CD14-positive monocyte (primary cell): ENCODE measurements around the gene MICAL2. TPM values are rescaled to one million over a fixed set of nuclear protein-coding genes. Genes with fewer than 3 reads are reported as not detected.

ENCODE experiments used
- DNase-seq, 3 donors: peaks; one replicate each; pipeline ENCODE4 v3.0.0-alpha.2; 2011 to 2022
- H2AFZ ChIP-seq: 2 replicates; pipeline ENCODE4 v1.6.0; 2012; ENCODE audit warnings: mild to moderate bottlenecking, low read depth, low read length, inconsistent platforms; ENCODE audit not compliant: insufficient read depth, poor library complexity, severe bottlenecking
- H3K27ac ChIP-seq, 2 donors: 1 replicate in 1 of 2; 2 replicates in 1 of 2; pipeline ENCODE4 v1.5.1; 2012 to 2013; ENCODE audit warnings: low read length in 2 of 2, control low read depth in 1 of 2, inconsistent platforms in 1 of 2, low read depth in 1 of 2, mild to moderate bottlenecking in 1 of 2
- H3K27me3 ChIP-seq, 2 donors: one replicate each; pipeline versions ENCODE4 v1.6.0 to v1.6.1; 2011 to 2013; ENCODE audit warnings: low read length in 2 of 2; ENCODE audit not compliant: control insufficient read depth in 2 of 2, insufficient read depth in 2 of 2
- H3K36me3 ChIP-seq, 2 donors: replicated peaks in 1 of 2; 1 replicate in 1 of 2; 2 replicates in 1 of 2; pipeline versions ENCODE4 v1.5.1 to v1.6.1; 2012 to 2013; ENCODE audit warnings: low read length in 2 of 2, control low read depth in 1 of 2, inconsistent platforms in 1 of 2, mild to moderate bottlenecking in 1 of 2; ENCODE audit not compliant: insufficient read depth in 2 of 2, control insufficient read depth in 1 of 2
- H3K4me1 ChIP-seq, 2 donors: 1 replicate in 1 of 2; 2 replicates in 1 of 2; pipeline versions ENCODE4 v1.5.1 to v1.6.1; 2012 to 2013; ENCODE audit warnings: low read length in 2 of 2, control low read depth in 1 of 2, inconsistent platforms in 1 of 2, mild to moderate bottlenecking in 1 of 2, moderate library complexity in 1 of 2; ENCODE audit not compliant: insufficient read depth in 2 of 2, control insufficient read depth in 1 of 2
- H3K4me2 ChIP-seq: replicated peaks from 2 replicates; pipeline ENCODE3; 2012; ENCODE audit warnings: low read length, moderate library complexity, mild to moderate bottlenecking; ENCODE audit not compliant: poor library complexity, severe bottlenecking; ENCODE audit errors: extremely low read depth
- H3K4me3 ChIP-seq, 3 experiments: fragments of 200-600 bp in 1 of 3; sonication (generic) in 1 of 3; replicated peaks in 1 of 3; 1 replicate in 2 of 3; 2 replicates in 1 of 3; pipeline ENCODE4 v1.5.1; 2011 to 2013; ENCODE audit warnings: low read length in 3 of 3, mild to moderate bottlenecking in 3 of 3, control low read depth in 2 of 3, low read depth in 2 of 3, inconsistent platforms in 1 of 3, moderate library complexity in 1 of 3
- H3K79me2 ChIP-seq: 2 replicates; pipeline ENCODE4 v1.6.0; 2012; ENCODE audit warnings: mild to moderate bottlenecking, control low read depth, inconsistent platforms, low read length, moderate library complexity; ENCODE audit not compliant: insufficient read depth
- H3K9ac ChIP-seq: 2 replicates; pipeline ENCODE4 v1.6.0; 2017; ENCODE audit warnings: low read length, mild to moderate bottlenecking; ENCODE audit not compliant: insufficient read depth, poor library complexity, severe bottlenecking
- H3K9me3 ChIP-seq, 2 donors: replicated peaks in 1 of 2; 1 replicate in 1 of 2; 2 replicates in 1 of 2; pipeline versions ENCODE4 v1.5.1 to v1.6.1; 2012 to 2013; ENCODE audit warnings: low read length in 2 of 2, control low read depth in 1 of 2; ENCODE audit not compliant: control insufficient read depth in 1 of 2, insufficient read depth in 1 of 2
- H4K20me1 ChIP-seq: 2 replicates; pipeline ENCODE4 v1.6.0; 2012; ENCODE audit warnings: mild to moderate bottlenecking, low read length, control low read depth, moderate library complexity; ENCODE audit not compliant: insufficient read depth
- H3K27ac Mint-ChIP-seq, 7 donors: one replicate each; pipeline ENCODE4 v1.8.0; 2020; ENCODE audit warnings: mild to moderate bottlenecking in 7 of 7, mixed read lengths in 7 of 7, moderate library complexity in 6 of 7, inconsistent platforms in 2 of 7
- H3K27me3 Mint-ChIP-seq, 3 donors: one replicate each; pipeline ENCODE4 v1.8.0; 2021 to 2022; ENCODE audit warnings: low read depth in 3 of 3, mild to moderate bottlenecking in 3 of 3, mixed read lengths in 3 of 3, moderate library complexity in 3 of 3, inconsistent platforms in 1 of 3
- H3K36me3 Mint-ChIP-seq, 2 donors: one replicate each; pipeline ENCODE4 v1.8.0; 2020; ENCODE audit warnings: mixed read lengths in 2 of 2, inconsistent platforms in 1 of 2, mild to moderate bottlenecking in 1 of 2
- H3K4me1 Mint-ChIP-seq: one replicate; pipeline ENCODE4 v1.8.0; 2020; ENCODE audit warnings: mild to moderate bottlenecking, mixed read lengths
- H3K4me3 Mint-ChIP-seq, 2 donors: one replicate each; pipeline ENCODE4 v1.8.0; 2020; ENCODE audit warnings: mild to moderate bottlenecking in 2 of 2, mixed read lengths in 2 of 2, moderate library complexity in 1 of 2
- H3K9me3 Mint-ChIP-seq, 7 donors: one replicate each; pipeline ENCODE4 v1.8.0; 2020 to 2022; ENCODE audit warnings: mixed read lengths in 7 of 7, mild to moderate bottlenecking in 6 of 7, moderate library complexity in 6 of 7, inconsistent platforms in 2 of 7
- WGBS: methylation state at CpG from one replicate; pipeline ENCODE4 v1.1.5; 2013; ENCODE audit warnings: missing lambda C conversion rate; ENCODE audit not compliant: insufficient coverage; 5-methylcytosine and 5-hydroxymethylcytosine counted together
- intact Hi-C, 2 donors: fragments of 100-400 bp; cut with micrococcal nuclease; formaldehyde crosslinking; loops; one replicate each; pipeline versions ENCODE4 v1.15.0 to v1.15.1; 2023
- polyA plus RNA-seq, 3 donors: library from polyadenylated mRNA; depleted of rRNA in 1 of 3; unstranded in 2 of 3; stranded (reverse) in 1 of 3; fragments of 300-500 nt in 2 of 3; fragments of >200 nt in 1 of 3; fragmentation: Illumina TruSeq in 2 of 3; gene quantifications; 1 replicate in 2 of 3; 2 replicates in 1 of 3; pipeline ENCODE4 v1.2.3, GENCODE V29; 2012 to 2021
- TF ChIP-seq, protein P1 (sequence below): fragments of 200-600 bp; IDR thresholded peaks from one replicate; pipeline ENCODE4 v1.8.0; 2022; ENCODE audit warnings: antibody characterized with exemption, mild to moderate bottlenecking

The MICAL2 gene
- polyA plus RNA-seq, 3 donors: 39.8 to 72.5 (median 44.0) TPM

DNA sequence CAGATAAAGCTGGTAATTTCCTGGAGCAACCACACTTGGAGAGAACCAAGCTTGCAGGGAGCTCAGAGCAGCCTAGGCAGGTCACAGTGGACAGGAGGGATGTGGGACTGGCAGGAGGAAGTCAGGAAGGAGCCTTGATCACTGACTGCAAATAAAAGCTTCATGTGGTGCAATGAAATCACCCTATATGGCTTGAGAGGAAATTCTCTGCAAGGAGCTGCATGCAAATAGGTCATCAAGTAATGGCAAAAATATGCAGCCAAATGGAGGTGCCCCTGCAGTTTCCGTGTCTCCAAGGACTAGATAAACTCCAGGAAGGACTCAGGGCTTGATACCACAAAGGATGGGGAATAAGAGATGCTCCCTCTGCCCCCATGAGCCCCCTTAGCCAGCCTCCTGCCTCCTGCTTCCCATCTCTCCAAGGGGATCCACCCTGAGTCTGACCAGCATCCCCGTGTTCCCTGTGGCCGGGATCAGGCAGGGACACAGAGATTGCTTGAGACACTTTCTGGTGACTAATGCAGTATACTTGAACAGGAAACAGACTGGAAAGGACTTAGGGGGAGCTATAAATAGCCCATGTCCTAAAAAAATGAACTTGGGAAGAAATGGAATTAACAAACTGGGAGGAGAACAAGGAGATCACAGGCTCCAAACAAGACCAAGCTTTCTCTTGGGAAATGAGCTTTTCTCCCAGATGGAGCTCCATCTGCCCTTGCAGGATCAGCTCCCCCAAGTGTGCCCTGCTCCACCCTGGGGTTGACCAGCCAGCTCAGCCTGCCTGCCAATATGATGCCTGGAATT lies 23.9 kb upstream of the MICAL2 start:
- TF ChIP-seq, protein P1, sequence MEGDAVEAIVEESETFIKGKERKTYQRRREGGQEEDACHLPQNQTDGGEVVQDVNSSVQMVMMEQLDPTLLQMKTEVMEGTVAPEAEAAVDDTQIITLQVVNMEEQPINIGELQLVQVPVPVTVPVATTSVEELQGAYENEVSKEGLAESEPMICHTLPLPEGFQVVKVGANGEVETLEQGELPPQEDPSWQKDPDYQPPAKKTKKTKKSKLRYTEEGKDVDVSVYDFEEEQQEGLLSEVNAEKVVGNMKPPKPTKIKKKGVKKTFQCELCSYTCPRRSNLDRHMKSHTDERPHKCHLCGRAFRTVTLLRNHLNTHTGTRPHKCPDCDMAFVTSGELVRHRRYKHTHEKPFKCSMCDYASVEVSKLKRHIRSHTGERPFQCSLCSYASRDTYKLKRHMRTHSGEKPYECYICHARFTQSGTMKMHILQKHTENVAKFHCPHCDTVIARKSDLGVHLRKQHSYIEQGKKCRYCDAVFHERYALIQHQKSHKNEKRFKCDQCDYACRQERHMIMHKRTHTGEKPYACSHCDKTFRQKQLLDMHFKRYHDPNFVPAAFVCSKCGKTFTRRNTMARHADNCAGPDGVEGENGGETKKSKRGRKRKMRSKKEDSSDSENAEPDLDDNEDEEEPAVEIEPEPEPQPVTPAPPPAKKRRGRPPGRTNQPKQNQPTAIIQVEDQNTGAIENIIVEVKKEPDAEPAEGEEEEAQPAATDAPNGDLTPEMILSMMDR: no peak
- Histone ChIP-seq H3K9me3 (no peaks in the 10 kb centered on the region), H3K4me3 (peak overlapping the region in 1 of 3 experiments; percentile 60), H3K36me3 (no peaks in the 10 kb centered on the region), H3K4me2 (peak overlapping the region; percentile 46), H3K79me2 (no peaks in the 10 kb centered on the region), H3K27me3 (no peaks in the 10 kb centered on the region), H4K20me1 (no peaks in the 10 kb centered on the region), H2AFZ (peak overlapping the region; percentile 69), H3K27ac (peak overlapping the region; percentile 81 to 86), H3K9ac (no peak overlapping the region), H3K4me1 (peaks cover 63 to 64% of the 10 kb centered on the region in 2 donors)
- Mint-ChIP-seq H3K27ac (peak overlapping the region; percentile 87 to 95 (median 92)), H3K27me3 (peaks cover 0 to 10% (median 1%) of the 10 kb centered on the region in 3 donors), H3K9me3 (peaks cover 0 to 5% (median 0%) of the 10 kb centered on the region in 7 donors), H3K36me3 (no peaks in the 10 kb centered on the region), H3K4me1 (peaks cover 64% of the 10 kb centered on the region), H3K4me3 (peak overlapping the region in 1 of 2 donors; percentile 57)
- DNase-seq: peak in 1 of 3 donors; percentile 37
- 17% methylated on average over 2 of the region's 3 CpGs for WGBS
- intact Hi-C loops: no loop called here

DNA sequence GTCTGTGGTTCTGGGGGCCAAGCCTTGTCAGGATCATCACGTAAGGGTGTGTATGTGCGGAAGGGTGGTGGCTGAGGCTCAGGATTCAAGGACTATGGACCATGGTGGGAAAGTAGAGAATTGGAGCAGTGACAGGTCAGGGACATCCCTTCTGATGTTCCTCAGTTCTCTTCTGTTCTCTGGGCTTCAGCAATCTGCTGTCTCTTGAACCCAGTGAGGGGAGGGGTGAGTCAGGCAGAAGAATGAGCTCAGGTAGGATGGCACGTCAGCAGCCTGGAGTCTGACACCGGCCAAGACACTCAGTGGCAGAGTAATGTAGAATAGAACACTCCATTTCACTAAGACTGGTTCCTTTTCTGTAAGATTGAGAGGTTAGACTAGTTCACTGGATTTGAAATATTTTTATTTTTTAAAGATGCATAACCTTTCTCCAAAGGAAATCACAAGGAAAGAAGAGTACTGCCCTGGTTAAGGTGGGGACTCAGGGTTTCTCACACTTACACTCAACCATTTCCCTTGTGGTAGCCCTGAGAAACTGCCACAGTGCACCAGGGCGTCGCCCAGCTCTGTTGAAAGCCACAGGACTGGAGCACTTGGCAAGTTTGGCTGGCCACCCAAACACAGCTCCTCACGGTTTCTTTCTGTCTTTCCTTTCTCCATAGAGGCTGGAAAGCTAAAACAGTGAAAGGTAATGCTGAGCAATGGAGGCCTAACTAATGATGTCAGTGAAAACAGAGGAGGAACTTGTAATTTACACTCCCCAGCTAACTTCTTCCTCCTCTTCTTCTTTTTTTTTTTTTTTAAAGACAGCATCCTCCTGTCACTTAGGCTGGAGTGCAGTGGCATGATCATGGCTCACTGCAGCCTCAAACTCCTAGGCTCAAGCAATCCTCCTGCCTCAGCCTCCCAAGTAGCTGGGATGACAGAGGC lies 23.1 kb upstream of the MICAL2 start:
- peaks cover 0 to 10% (median 1%) of the 10 kb centered on the region in 3 donors for H3K27me3 Mint-ChIP-seq
- 70% methylated on average over 6 of the region's 7 CpGs for WGBS
- H4K20me1 ChIP-seq: no peaks in the 10 kb centered on the region
- no peaks in the 10 kb centered on the region for H3K36me3 ChIP-seq
- DNase-seq: peak; percentile 28 to 63 (median 52)
- H3K4me1 Mint-ChIP-seq: peaks cover 72% of the 10 kb centered on the region
- no peaks in the 10 kb centered on the region for H3K27me3 ChIP-seq
- no peaks in the 10 kb centered on the region for H3K79me2 ChIP-seq
- TF ChIP-seq, protein P1: peak; percentile 22
- H3K9me3 Mint-ChIP-seq: peaks cover 0 to 5% (median 0%) of the 10 kb centered on the region in 7 donors
- peak overlapping the region; percentile 69 for H2AFZ ChIP-seq
- peaks cover 0 to under 1% of the 10 kb centered on the region in 2 donors for H3K36me3 Mint-ChIP-seq
- H3K4me3 Mint-ChIP-seq: peak overlapping the region; percentile 9 to 61
- H3K4me2 ChIP-seq: peak overlapping the region; percentile 46
- H3K27ac ChIP-seq: peak overlapping the region; percentile 81 to 86
- intact Hi-C loops: no loop called here
- H3K4me1 ChIP-seq: peaks cover 72% of the 10 kb centered on the region in 2 donors
- H3K27ac Mint-ChIP-seq: peak overlapping the region; percentile 87 to 95 (median 92)
- no peak overlapping the region for H3K9ac ChIP-seq
- peak overlapping the region in 1 of 3 experiments; percentile 60 for H3K4me3 ChIP-seq
- no peaks in the 10 kb centered on the region for H3K9me3 ChIP-seq
